Endothelial cell (in vitro differentiated cells): ENCODE measurements around the gene SLC66A3. TPM values are rescaled to one million over a fixed set of nuclear protein-coding genes. Genes with fewer than 3 reads are reported as not detected.

Source experiments
- DNase-seq: peaks from one replicate; pipeline ENCODE4 v3.0.0; 2021; ENCODE audit warnings: low spot score
- H3K27ac Mint-ChIP-seq: one replicate; pipeline ENCODE4 v1.8.0; 2021; ENCODE audit warnings: mixed read lengths, inconsistent platforms; ENCODE audit not compliant: unreplicated experiment
- H3K27me3 Mint-ChIP-seq: one replicate; pipeline ENCODE4 v1.8.0; 2021; ENCODE audit warnings: mild to moderate bottlenecking, moderate library complexity, mixed read lengths, inconsistent platforms; ENCODE audit not compliant: unreplicated experiment
- H3K36me3 Mint-ChIP-seq: one replicate; pipeline ENCODE4 v1.8.0; 2021; ENCODE audit warnings: mild to moderate bottlenecking, low read depth, mixed read lengths, inconsistent platforms; ENCODE audit not compliant: unreplicated experiment
- H3K4me1 Mint-ChIP-seq: one replicate; pipeline ENCODE4 v1.8.0; 2021; ENCODE audit warnings: mild to moderate bottlenecking, mixed read lengths, inconsistent platforms; ENCODE audit not compliant: unreplicated experiment
- H3K4me3 Mint-ChIP-seq: one replicate; pipeline ENCODE4 v1.8.0; 2021; ENCODE audit warnings: mild to moderate bottlenecking, mixed read lengths, inconsistent platforms; ENCODE audit not compliant: unreplicated experiment
- H3K9me3 Mint-ChIP-seq: one replicate; pipeline ENCODE4 v1.8.0; 2021; ENCODE audit warnings: mixed read lengths, inconsistent platforms; ENCODE audit not compliant: unreplicated experiment
- CTCF ChIP-seq: fragments of 200-600 bp; sonication (generic); IDR thresholded peaks from one replicate; pipeline ENCODE4 v1.5.0; 2021; ENCODE audit warnings: antibody characterized with exemption; ENCODE audit not compliant: unreplicated experiment
- total RNA-seq: library from RNA; stranded (reverse); fragmentation: NEBNext Ultra II Directional; extraction: Animal tissue kit (Norgen Biotek cat#: 25700); gene quantifications from one replicate; pipeline ENCODE4 v1.2.1, GENCODE V29; 2021; ENCODE audit not compliant: unreplicated experiment

The SLC66A3 gene
- total RNA-seq, 1 donor from 2014 or later, result 12.1 TPM

GRCh38 chr2:11142987-11143386, 12.3 kb upstream of the SLC66A3 start:
- no peak for DNase-seq
- no peak overlapping the region for H3K27ac Mint-ChIP-seq
- H3K27me3 Mint-ChIP-seq, result peaks cover 5% of the 10 kb centered on the region
- no peaks in the 10 kb centered on the region for H3K36me3 Mint-ChIP-seq
- no peak for TF ChIP-seq CTCF
- H3K9me3 Mint-ChIP-seq, result no peaks in the 10 kb centered on the region
- H3K4me1 Mint-ChIP-seq, result peaks cover 2% of the 10 kb centered on the region
- H3K4me3 Mint-ChIP-seq, result no peak overlapping the region

- Mint-ChIP-seq H3K4me3 (no peak overlapping the region), H3K27ac (no peak overlapping the region), H3K27me3 (peaks cover 5% of the 10 kb centered on the region), H3K4me1 (peaks cover 2% of the 10 kb centered on the region), H3K36me3 (no peaks in the 10 kb centered on the region), H3K9me3 (no peaks in the 10 kb centered on the region)
- no peak for TF ChIP-seq CTCF
- DNase-seq, result no peak
Observed at GRCh38 chr2:11144077-11144737, 11.1 kb upstream of the SLC66A3 start.

- Mint-ChIP-seq H3K27ac (no peak overlapping the region), H3K4me1 (peaks cover 2% of the 10 kb centered on the region), H3K9me3 (no peaks in the 10 kb centered on the region), H3K36me3 (no peaks in the 10 kb centered on the region), H3K27me3 (peaks cover 5% of the 10 kb centered on the region), H3K4me3 (no peak overlapping the region)
- no peak for TF ChIP-seq CTCF
- no peak for DNase-seq
Observed at GRCh38 chr2:11144738-11145079, 10.6 kb upstream of the SLC66A3 start.

GRCh38 chr2:11145350-11145749, 9.9 kb upstream of the SLC66A3 start:
- no peak overlapping the region for H3K27ac Mint-ChIP-seq
- no peaks in the 10 kb centered on the region for H3K36me3 Mint-ChIP-seq
- H3K4me1 Mint-ChIP-seq, result peaks cover 2% of the 10 kb centered on the region
- no peaks in the 10 kb centered on the region for H3K9me3 Mint-ChIP-seq
- no peak overlapping the region for H3K4me3 Mint-ChIP-seq
- TF ChIP-seq CTCF, result no peak
- no peak for DNase-seq
- peaks cover 5% of the 10 kb centered on the region for H3K27me3 Mint-ChIP-seq

GRCh38 chr2:11146076-11146475, 9.2 kb upstream of the SLC66A3 start:
- H3K4me1 Mint-ChIP-seq, result peaks cover 2% of the 10 kb centered on the region
- no peaks in the 10 kb centered on the region for H3K36me3 Mint-ChIP-seq
- H3K27me3 Mint-ChIP-seq, result peaks cover 5% of the 10 kb centered on the region
- TF ChIP-seq CTCF, result no peak
- H3K27ac Mint-ChIP-seq, result no peak overlapping the region
- no peak for DNase-seq
- H3K4me3 Mint-ChIP-seq, result no peak overlapping the region
- no peaks in the 10 kb centered on the region for H3K9me3 Mint-ChIP-seq
